GM20431 (cell line): ENCODE measurements around the gene MB21D2.

ENCODE experiments used
- in situ Hi-C: fragments of 300-500 bp; cut with MseI, MboI; formaldehyde crosslinking; loops from one replicate; pipeline ENCODE4 v1.15.0; 2020; ENCODE audit warnings: low sequenced_read_pairs; ENCODE audit not compliant: unreplicated experiment

Gene MB21D2

DNA sequence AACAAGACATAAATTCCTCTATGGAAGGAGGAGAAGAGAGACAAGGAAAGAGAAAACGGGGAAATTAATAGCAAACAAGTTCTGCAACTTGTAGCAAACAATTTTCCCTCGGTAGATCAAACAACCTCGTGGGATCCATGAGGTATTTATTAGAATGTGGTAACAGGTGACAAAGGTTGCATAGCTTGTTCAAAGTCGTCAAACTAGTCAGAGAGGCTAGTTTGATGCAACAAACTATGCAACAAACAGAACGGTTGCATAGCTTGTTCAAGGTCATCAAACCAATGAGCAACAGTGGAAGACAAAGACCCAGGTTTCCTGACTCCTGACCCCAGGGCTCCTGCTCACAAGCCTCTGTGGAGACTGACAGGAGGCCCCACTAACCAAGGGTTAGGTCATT is 20.7 kb downstream of the MB21D2 start:
- in situ Hi-C loops: no loop called here

DNA sequence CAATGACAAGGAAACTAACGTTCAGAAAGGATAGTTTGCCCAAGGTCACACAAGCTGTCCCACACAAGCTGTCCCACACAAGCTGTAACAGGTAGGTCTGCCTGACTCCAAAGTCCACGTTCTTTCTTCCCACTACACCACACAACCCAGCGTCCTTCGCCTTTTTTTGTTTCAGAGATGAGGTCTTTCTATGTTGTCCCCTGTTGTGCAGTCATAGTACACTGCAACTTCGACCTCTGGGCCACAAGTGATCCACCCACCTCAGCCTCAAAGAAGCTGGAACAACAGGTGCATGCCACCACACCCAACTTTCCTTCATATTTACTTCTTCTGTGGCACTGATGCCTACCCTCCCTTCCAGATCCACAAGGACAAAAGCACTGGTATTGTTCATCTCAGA is 21.4 kb downstream of the MB21D2 start:
- in situ Hi-C loops: no loop called here

DNA sequence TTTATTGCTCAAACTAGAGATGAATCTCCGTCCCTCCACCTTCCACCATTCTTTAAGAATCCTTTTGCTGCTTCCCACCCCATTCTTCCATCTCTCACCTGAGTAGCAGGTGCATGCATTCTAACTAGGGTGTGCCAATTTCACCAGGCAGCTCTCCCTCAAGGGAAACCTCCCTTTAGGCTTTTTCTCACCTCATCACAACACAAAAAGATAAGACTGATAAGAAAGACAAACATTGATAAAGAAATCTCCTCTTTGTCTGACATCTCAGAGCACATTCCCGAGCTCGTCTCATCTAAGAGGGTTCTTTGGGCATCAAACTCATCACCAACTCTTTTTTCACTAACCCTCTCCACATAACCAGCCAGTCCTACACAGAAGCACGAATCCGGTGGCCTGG is 23.0 kb downstream of the MB21D2 start:
- in situ Hi-C loops: no loop called here

DNA sequence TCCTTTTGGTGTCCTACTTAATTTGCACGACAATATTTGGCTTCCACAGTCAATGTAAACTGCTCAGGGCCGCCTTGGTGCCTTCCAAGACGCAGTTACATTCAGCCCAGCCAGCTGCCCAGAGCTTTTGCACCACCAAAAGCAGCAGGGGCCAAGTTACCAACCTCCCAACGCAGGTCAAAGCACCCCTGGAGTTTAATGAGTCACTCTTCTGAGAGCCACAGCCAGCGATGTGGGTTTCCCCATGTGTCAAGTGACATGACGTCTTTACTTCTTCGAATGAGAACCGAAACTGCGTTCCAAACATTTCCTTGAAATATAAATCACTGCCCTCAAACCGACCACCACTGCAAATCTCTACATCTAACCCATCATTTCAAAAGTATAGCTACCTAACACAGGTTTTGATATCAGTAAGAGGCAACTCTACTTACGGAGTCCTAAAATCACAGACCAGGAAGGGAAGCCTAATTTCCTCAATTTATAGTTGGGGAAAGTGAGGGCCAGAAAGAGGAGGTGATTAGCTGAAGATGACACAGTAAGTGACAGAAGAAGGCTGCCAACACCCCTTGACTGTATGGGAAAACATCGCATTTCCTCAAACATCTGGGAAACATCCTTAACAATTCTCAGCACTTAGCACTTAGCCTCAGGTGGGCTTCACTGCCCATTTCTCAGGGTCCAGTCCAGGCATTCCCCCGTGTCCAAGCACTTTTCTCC is 24.5 kb downstream of the MB21D2 start:
- in situ Hi-C loops: no loop called here

DNA sequence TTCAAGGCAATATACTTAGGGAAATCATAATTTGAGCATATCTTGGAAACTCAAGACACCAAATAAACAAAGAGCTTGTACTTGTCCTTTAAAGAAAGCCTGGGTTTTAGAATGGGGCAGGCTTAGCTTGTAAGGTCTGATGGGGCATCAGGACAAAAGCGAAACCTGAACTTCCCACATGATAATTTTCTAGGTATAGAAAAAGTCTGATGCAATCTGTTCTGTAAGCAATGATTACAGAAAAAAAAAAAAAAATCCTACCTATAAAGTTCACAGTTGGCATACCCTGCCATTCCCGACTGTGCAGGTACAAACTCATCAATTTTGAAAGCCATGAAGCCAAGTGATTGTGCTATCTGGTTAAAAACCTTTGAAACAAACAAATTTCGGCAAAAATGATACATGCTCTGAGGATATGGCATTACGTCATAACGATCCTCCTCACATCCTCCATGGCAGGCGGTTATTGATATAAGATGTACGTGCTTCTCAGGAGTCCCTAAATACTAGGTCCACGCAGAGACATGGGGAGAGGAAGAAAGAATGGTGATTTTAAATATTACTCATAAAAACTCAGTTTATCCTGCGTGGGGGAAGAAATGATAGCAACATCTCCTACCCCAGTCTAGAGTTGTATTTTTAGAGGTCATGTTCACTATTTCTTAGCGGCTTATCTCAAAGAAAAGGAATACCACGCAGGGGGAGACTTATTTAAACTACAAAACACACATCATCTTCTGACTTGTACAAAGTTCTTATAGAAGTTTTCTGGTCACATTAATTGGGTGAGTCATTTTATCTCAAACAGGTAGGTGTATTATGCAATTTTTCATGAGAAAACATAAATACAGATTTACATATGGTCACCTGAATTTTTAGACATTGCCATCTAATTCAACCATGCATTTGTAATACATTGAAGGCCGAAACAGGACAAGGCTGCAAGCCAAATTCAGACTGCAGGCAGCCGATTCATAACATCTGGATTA is 27.0 kb downstream of the MB21D2 start:
- in situ Hi-C loops: no loop called here

DNA sequence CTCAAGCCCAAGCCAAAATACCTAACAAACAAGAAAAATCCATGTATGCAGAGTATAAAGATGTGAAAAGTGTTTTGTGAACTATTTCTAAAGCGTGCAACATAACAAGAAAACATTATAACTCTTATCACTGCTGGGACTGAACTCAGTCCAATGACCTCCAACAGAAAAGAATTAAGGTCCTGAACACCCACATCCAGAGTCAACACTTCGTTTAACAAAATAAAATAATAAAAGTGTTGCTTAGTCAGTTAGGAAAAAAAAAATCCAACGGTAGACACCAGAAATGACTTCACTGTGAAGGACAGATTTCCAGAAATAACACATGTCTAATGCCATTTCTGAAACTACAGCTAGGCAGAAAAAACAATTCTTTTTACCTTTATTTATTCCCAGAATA is 28.0 kb downstream of the MB21D2 start:
- in situ Hi-C loops: no loop called here

DNA sequence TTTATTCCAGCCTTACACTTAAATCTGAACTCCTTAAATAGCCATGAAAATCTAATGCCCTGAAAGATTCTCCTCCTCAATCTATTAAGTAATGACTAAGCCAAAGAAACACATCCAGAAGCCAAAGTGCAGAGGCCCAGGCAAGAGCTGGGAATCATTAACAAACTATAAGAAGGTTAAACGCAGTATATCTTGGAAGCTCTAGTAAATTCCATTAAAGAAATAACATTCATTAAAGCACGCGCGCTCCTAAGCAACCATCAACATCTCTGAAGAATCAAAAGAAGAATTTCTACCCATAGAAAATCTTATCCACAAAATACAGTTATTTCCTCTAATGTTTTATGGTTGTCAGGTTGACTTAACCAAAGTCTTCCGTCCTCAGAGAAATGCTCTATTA is 29.5 kb downstream of the MB21D2 start:
- in situ Hi-C loops: no loop called here

DNA sequence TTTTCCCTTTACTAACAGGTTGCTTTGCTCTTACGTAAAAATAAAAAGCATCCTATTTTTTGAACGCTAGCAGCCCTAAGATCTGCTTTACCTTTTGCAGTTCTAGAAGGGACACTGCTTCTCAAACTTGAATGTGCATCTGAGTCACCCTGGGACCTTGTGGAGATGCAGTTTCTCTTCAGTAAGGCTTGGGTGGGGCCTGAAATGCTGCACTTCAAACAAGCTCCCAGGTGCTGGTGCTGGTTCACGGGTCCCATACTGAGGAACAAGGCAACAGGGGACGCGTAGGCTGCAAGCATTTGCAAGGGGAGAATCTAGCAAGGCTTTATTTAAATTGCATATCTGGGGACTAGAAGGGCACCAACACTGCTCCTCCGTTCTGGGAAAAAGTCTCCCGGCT is 30.0 kb downstream of the MB21D2 start:
- in situ Hi-C loops: no loop called here

DNA sequence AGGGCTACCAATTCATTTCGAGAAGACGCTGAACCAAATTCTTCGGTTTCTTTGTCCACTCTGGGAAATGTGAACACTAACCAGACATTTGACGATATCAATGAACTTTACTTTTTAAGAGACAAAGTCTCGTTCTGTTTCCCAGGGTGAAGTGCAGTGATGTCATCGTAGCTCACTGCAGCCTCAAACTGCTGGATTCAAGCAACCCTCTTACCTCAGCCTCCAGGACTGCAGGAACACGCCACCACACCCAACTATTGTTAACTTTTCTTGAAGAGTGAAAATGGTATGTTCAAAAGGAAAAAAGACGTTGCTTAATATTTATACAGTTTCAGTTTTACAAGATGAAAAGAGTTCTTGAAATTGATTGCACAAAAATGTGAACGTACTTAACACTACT is 30.6 kb downstream of the MB21D2 start:
- in situ Hi-C loops: no loop called here

DNA sequence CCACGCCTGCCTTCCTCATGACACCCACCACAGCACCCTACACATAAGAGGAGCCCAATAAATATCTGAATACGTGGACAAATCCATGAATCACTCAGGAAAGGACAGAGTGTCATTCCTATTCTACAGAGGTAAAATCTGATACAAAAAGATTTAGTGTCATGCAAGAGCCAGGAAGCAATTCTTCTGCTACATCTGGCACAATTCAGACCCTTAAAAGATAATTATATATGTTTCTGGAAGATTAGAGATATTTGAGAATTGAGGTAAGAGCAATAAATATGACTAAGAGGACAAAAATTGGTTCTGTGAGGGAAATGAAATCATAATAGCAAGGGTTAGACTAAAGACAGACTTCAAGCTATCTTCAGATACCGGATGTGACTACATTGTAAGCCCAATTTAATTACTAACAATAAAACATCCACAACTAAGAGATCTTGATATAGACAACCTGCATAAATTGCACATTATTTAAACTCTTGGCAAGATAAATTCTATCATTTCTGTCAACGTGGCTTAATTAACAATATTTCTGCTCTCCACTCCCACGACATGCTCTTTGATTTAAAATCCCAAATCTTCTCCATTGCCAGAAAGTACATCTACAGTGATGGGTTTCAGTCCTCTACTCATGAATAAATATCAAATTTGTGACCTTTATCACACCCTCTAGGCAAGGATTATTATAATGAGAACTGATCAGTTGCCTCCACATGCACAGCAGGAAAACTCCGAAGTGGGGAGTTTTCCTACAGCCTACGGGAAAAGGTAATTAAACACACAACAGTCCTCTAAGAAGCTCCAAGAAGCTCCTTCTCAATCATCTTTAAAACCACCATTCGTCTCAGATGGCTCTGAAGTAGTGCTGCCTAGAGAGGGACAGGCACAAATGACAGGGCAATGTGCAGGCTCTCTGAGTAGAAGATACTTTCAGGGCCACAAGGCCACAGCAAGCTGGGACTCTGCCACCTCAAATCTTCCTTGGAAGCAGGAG is 32.6 kb downstream of the MB21D2 start:
- in situ Hi-C loops: no loop called here

DNA sequence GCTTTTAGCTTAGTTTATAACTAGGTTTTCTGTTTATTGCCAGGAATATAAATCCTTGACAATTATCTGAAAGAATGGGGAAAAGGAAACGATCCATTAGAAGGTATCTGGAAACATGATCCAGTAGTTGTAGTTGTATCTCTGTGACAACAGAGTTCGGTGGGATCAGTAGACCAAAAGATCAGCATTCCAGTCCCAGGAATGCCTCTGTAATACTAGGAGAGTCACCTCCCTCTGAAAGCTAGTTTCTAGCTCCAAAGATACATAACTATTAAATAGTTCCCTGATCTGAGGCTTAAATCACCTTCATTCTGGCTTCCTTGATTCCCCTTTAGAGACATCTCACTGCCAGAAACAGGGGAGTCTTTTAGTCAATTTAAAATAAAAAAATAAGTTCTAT is 34.1 kb downstream of the MB21D2 start:
- in situ Hi-C loops: no loop called here

DNA sequence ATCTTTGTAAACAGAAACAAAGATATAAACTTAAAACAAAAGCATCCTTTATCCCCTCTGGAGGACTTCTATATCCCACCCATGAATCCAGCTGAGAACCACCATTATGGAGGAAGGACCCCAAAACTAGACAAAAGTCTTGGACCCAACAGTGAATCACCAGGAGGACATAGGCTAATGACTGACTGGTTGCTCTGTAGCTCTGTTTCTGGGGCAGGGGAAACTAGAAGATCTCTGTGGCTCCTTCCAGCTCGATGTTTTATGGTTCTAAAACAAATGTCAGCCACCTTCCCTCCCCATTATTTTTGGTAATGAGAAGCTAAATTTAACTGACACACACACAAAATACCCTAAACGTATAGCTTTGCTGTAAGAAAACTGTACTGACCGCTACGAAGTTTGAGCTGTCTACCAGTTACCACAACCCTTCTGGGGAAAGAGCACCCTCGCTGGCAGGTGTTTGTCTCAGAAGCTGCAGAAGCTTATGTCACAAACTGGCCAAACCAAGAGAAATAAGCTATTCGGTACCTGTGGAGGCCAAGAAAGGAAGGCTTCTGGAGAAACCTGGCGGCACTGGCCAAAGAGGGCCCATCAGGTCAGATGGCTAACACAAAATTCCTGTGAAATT is 36.4 kb downstream of the MB21D2 start:
- in situ Hi-C loops: no loop called here

DNA sequence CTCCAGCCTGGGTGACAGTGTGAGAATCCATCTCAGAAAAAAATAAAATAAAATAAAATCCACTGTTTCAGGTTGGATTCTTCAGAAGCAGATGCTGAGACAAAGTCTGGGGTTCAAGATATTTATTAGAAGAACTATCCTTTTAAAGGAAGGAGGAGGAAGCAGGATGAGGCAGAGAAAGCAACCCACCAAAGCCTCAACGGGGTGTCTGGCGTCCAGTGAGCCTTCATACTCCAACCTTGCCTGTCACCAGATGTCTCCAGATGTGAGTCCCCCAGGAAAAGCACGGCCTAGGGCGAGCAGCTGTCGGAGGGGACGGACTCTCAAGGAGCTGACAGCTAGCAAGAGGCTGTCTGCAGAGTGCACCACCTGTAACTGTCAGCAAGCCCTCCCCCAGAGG is 37.3 kb downstream of the MB21D2 start:
- in situ Hi-C loops: no loop called here

DNA sequence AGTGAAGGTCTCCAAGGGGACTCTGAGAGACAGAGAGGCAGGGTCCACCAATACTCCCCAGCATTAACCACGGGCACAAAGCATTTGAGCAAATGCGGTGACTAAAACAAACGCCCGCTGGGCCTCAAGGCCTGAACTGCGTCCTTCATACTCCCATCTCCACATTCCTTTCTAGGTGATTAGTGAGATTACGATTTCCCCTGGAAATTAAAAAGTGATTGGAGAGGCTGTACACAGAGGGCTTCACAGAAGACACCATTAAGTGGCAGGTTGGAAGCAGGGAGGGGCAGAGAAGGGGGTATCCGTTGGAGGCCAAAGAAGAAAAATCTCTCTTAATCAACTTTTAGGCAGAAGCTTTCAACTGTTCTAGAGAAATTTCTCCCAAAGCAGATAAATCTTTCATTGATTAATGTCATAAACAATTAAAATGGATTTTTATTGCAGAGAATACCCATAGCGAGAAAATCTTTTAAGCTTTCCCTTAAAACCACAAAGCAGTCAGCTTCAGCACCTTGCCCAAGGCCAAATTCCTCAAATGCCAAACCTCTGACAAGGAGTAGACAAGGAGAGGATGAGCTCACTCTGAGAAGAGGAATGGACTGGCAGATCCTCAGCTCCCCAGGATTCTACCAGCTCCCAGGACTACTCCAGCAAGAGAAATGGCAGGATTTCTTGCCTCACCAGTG is 38.2 kb downstream of the MB21D2 start:
- in situ Hi-C loops: no loop called here

DNA sequence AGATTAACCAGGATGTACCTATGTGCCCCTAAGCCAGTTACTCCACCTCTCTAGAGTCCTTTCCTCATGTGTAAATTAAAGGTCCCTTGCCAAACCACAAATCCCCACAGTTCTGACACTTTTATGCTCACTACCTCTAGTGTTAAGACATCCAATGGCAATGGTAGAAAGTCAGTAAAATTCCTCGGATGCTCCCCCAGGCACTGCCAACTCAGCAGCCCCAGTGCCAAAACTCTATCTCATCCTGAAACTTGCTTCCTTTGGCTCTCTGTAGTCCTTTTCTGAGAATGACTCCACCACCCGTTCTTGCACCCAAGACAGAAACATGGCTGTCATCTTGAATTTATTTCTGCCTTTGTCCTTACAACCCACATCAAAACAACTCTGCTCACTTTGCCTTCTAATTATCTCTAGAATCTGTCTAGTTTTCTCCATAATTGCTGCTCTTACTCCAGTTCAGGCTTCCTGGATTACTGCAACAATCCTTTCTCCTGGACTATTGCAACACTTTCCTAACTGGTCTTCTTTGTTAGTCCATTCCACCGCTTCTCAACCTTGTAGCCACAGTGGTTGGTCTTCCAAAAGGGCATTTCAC is 41.6 kb downstream of the MB21D2 start:
- in situ Hi-C loops: no loop called here

DNA sequence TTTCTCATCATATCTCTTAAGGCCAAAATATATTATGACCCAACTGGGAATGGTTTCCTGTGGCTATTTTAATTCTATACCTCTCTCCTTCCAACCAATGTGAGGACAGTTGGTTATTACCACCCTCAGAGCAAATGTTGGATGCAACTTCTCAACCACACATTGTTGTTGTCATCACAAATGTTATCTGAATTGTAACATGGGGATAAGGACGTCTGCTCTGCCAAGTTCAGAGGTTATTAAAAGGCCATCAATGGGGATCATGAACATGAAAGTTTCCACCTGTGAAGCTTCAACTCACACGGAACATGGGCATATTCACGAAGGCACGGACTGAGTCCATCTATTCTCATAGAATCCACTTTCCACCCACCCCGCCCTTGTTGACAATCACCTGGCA is 46.8 kb downstream of the MB21D2 start:
- in situ Hi-C loops: no loop called here

DNA sequence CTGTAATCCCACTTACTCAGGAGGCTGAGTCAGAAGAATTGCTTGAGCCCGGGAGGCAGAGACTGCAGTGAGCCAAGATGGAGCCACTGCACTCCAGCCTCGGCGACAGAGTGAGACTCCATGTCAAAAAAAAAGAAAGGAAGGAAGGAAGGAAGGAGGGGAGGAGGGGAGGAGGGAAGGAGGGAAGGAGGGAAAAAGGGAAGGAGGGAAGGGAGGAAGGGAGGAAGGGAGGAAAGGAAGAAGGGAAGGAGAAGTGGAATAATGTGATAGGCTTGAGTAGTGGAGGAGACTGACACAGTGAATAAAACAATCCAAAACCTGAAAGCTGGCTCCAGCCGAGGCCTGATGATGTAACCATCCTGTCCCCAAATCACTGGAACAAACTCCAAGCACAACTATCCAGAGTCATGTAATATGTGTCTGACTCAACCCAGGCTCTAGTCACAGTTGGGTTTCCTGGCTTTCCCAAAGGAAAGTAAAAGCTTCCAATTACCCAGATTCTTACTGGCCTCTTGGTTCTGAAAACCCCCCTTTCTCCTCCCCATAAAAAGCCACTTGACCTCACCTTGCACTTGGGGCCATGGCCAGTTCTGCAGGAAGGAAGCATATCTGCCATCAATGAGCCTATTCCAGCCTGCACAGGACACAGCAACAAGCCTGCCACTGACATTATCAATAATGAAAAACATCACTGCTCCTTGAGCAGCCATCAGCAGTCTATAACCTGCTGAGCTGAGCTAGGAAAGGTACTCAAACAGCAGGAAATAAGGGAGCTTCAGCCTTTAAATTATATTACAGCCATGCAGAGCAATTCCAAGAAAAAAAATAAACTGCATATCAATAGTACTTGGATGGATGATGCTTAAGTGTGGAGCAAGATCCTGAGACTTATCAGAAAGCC is 48.3 kb downstream of the MB21D2 start:
- in situ Hi-C loops: no loop called here

DNA sequence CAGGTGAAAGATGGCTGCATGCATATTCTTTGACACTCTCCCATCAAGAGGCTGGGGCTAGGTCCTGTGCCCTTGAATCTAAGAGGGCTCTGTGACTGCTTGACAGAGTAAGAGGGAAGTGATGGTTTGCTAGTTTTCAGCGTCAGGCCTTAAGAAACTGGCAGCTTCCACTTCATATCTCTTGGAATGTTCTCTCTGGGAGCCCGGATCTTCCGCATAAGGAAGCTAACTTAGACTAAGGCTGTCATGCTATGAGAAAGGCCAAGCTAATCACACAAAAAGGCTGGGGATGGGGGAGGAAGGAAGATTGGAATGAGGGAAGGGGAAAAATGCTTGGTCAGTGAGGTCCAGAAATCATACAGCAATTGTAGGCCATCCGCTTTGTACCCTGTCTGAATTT is 50.0 kb downstream of the MB21D2 start:
- in situ Hi-C loops: no loop called here
